NT2/D1 (cell line): Measurements from ENCODE around the gene PCOLCE2.
A peak's percentile ranks its signal among the peaks of the same experiment; 100 is the strongest.

Source experiments
- DNase-seq: peaks from one replicate; pipeline ENCODE4 v3.0.0-alpha.2; 2011; ENCODE audit warnings: low read depth, low spot score
- H3K27me3 ChIP-seq: 2 replicates; pipeline ENCODE4 v1.6.0; 2011; ENCODE audit warnings: mild to moderate bottlenecking; ENCODE audit not compliant: insufficient read length, insufficient read depth
- H3K36me3 ChIP-seq: 2 replicates; pipeline ENCODE4 v1.6.1; 2011; ENCODE audit warnings: mild to moderate bottlenecking, low read length, mixed read lengths; ENCODE audit not compliant: insufficient read depth, insufficient read length
- H3K4me1 ChIP-seq: 2 replicates; pipeline ENCODE4 v1.5.1; 2011; ENCODE audit not compliant: insufficient read depth, insufficient read length
- H3K4me3 ChIP-seq: 2 replicates; pipeline ENCODE4 v1.5.1; 2011; ENCODE audit warnings: low read depth; ENCODE audit not compliant: insufficient read length
- H3K9ac ChIP-seq: 2 replicates; pipeline ENCODE4 v1.6.0; 2011; ENCODE audit warnings: low read depth; ENCODE audit not compliant: insufficient read length
- H3K9me3 ChIP-seq: 2 replicates; pipeline ENCODE4 v1.5.1; 2011; ENCODE audit warnings: mild to moderate bottlenecking, low read length; ENCODE audit not compliant: insufficient read depth
- SUZ12 ChIP-seq: IDR thresholded peaks from 2 replicates; pipeline ENCODE4 v1.6.1; 2011; ENCODE audit not compliant: insufficient read length, insufficient read depth; ENCODE audit errors: extremely low read depth
- YY1 ChIP-seq: IDR thresholded peaks from 2 replicates; pipeline ENCODE4 v1.6.1; 2011; ENCODE audit not compliant: insufficient read length, insufficient read depth
- ZNF274 ChIP-seq: IDR thresholded peaks from 2 replicates; pipeline ENCODE4 v1.6.1; 2011; ENCODE audit warnings: mild to moderate bottlenecking, low read depth, low read length

The PCOLCE2 gene

DNA sequence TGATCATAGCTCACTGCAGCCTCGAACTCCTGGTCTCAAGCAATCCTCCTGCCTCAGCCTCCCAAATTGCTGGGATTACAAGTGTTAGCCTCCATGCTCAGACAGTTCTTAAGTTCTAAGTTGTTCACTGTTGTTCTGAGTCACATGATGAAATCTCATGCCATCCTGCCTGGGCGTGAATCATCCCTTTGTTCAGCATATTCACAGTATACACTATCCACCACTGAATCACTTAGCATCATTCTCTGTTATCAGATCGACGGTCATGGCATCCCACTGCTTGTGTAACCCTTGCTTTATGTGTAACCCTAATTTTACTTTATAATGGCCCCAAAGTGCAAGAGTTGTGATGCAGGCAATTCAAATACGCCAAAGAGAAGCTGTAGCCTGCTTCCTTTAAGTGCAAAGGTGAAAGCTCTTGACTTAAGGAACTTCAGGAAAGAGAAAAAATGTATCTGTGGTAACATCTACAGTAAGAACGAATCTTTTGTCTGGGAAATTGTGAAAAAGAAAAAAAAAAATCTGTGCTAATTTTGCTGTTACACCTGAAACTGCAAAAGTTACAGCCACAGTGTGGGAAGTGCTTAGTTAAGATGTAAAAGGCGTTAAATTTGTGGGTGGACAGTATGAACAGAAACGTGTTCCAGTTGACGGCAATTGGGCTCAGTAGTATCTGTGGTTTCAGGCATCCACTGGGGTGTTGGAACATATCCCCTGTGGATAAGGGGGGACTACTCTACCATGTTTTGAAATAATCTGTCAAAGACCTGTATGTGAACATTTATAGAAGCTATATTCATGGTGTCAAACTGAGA lies 80.6 kb downstream of the PCOLCE2 start:
- TF ChIP-seq YY1: no peak
- no peak for TF ChIP-seq ZNF274
- no peak for TF ChIP-seq SUZ12
- H3K9me3 ChIP-seq: no peaks in the 10 kb centered on the region
- no peak for DNase-seq

DNA sequence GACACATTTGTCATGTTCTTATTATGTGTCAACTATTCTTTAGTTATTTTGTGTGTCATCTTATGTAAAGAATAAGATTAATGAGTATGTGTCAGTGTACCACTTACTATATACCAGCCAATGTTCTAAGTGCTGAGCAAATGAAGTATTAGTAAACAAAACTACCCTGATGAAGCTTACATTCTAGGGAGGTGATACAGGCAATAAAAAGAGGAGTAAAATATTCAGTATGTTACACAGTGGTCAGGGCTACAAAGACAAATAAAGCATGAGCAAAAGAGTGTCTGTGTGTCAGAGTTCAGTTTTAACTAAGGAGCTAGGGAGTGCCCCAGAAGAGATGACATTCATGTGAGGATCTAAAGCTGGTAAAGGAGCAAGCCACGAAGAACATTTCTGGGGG lies 86.0 kb downstream of the PCOLCE2 start:
- H3K4me1 ChIP-seq: no peaks in the 10 kb centered on the region
- no peak overlapping the region for H3K4me3 ChIP-seq
- no peaks in the 10 kb centered on the region for H3K27me3 ChIP-seq
- no peak for TF ChIP-seq SUZ12
- DNase-seq: no peak
- peaks cover 18% of the 10 kb centered on the region for H3K36me3 ChIP-seq
- H3K9me3 ChIP-seq: no peaks in the 10 kb centered on the region
- no peak overlapping the region for H3K9ac ChIP-seq

More for the DNA sequence above, 80.6 kb downstream of the PCOLCE2 start:
- Histone ChIP-seq H3K9ac (no peak overlapping the region), H3K27me3 (no peaks in the 10 kb centered on the region), H3K36me3 (peaks cover 20% of the 10 kb centered on the region), H3K4me3 (no peak overlapping the region), H3K4me1 (no peaks in the 10 kb centered on the region)

DNA sequence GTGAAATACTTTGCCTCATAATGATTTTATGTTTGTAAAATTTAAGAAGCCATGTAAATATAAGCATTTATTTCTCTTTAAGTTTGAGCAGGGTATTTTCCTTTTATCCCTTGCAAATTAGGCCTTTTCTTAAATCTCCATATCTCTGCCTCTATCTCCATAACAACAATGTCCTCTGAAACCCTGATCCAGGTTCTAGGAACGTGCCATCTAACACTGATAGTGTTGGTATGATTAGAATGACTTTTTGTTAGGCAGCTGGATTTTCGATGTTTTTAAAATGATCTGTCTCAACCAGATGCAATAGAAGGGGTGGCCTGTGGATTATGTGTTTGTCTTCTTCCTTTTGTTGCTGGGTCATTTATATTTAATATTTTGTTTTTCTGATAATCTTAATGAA lies 87.1 kb downstream of the PCOLCE2 start:
- no peak for DNase-seq
- Histone ChIP-seq H3K27me3 (no peaks in the 10 kb centered on the region), H3K9me3 (no peaks in the 10 kb centered on the region), H3K36me3 (peaks cover 18% of the 10 kb centered on the region), H3K4me3 (no peak overlapping the region), H3K9ac (no peak overlapping the region), H3K4me1 (no peaks in the 10 kb centered on the region)
- TF ChIP-seq SUZ12 (no peak), ZNF274 (no peak), YY1 (no peak)

DNA sequence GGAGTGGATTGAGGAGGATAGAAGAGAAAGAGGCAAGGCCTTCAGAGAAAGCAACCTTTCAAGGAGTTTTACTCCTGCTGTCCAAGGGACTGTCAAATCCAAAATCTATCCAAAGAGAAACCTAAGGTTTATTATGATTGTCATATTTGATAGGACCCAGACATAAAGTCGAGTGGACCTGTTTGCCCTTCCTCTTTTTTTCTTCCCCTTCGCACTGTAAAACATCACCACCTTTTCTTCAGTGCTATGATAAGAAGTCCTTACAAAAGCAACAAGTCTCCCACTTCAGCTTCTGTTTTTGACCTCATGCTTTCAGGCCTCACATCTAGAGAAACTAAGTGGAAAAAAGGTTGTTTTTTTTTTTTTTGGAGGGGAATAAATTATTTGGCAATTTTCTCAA lies 92.1 kb downstream of the PCOLCE2 start:
- Histone ChIP-seq H3K9ac (no peak overlapping the region), H3K27me3 (no peaks in the 10 kb centered on the region), H3K4me3 (no peak overlapping the region), H3K4me1 (no peaks in the 10 kb centered on the region), H3K36me3 (peaks cover 4% of the 10 kb centered on the region), H3K9me3 (no peaks in the 10 kb centered on the region)
- TF ChIP-seq SUZ12 (no peak), ZNF274 (no peak), YY1 (no peak)
- DNase-seq: no peak

DNA sequence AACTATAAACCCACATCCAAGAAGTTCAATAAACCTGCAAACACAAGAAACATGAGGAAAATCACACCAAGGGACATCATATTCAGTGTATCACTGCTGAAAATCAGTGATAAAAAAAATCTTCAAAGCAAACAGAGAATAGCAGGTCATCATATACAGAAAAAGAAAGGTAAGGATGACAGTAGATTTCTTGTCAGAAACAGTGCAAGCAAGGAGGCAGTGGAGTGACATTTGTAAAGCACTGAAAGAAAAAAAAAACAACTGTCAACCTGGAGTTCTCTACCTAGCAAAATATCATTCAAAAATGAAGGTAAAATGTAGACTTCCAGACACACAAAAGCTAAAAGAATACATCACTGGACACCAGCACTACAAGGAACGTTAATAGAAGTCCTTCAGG lies 93.6 kb downstream of the PCOLCE2 start:
- peaks cover 4% of the 10 kb centered on the region for H3K36me3 ChIP-seq
- no peaks in the 10 kb centered on the region for H3K4me1 ChIP-seq
- no peak overlapping the region for H3K4me3 ChIP-seq
- DNase-seq: no peak
- TF ChIP-seq YY1 (no peak), SUZ12 (no peak), ZNF274 (no peak)
- H3K27me3 ChIP-seq: no peaks in the 10 kb centered on the region
- H3K9ac ChIP-seq: no peak overlapping the region
- no peaks in the 10 kb centered on the region for H3K9me3 ChIP-seq

DNA sequence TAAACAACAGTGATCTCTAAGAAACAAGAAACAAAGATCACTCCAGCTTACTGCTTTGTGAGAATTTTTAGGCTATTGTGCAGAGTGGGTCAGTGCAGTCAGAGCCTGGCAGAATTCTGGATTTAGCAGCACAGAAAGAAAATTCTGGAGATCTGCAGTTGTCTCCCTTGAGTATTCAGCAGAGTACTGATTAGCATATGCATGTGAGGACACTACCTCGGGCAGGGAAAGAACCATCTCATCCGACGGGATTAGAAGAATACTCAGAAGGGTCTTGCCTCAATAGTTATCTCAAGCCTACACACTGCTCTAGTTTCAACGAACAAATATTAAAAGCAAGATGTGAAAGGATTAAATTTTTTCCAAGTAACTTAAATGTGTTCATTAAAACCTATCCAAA lies 94.4 kb downstream of the PCOLCE2 start:
- Histone ChIP-seq H3K27me3 (no peaks in the 10 kb centered on the region), H3K4me3 (no peak overlapping the region), H3K4me1 (no peaks in the 10 kb centered on the region), H3K9me3 (no peaks in the 10 kb centered on the region), H3K9ac (no peak overlapping the region), H3K36me3 (peaks cover 4% of the 10 kb centered on the region)
- TF ChIP-seq ZNF274 (no peak), YY1 (no peak), SUZ12 (no peak)
- DNase-seq: peak; percentile 5

DNA sequence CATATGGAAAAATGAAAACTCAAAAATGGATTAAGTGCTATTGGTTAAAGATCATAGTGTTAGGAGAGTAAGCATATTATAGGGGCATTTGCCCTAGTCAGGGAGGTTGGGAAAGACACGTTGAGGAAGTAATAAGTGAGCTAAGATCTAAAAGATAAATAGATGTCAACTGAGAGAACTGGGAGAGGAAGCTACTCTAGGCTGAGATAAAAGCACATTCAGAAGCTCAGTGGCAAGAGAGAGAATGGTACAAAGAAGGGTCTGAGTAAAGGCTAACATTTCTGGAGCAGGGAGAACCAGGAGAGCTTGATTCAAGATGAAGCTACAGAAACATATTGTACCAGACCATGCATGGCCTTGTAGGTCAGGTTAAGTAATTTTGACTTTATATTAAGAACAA lies 101.2 kb downstream of the PCOLCE2 start:
- Histone ChIP-seq H3K9ac (no peak overlapping the region), H3K27me3 (no peaks in the 10 kb centered on the region), H3K4me3 (no peak overlapping the region), H3K4me1 (no peaks in the 10 kb centered on the region), H3K9me3 (no peaks in the 10 kb centered on the region), H3K36me3 (peaks cover 2% of the 10 kb centered on the region)
- no peak for DNase-seq
- TF ChIP-seq ZNF274: no peak
- no peak for TF ChIP-seq SUZ12
- no peak for TF ChIP-seq YY1
